H9 (cell line): Measurements from ENCODE around the gene SLC16A6. TPM values are rescaled to one million over a fixed set of nuclear protein-coding genes. Genes with fewer than 3 reads are reported as not detected.

ENCODE experiments used
- DNase-seq: peaks from one replicate; pipeline ENCODE4 v3.0.0-alpha.2; 2017
- H2AFZ ChIP-seq: one replicate; pipeline ENCODE4 v1.6.1; 2013; ENCODE audit warnings: mild to moderate bottlenecking, low read length, control low read depth, moderate library complexity
- H2AK5ac ChIP-seq: 2 replicates; pipeline ENCODE4 v1.6.1; 2013; ENCODE audit warnings: low read length, control low read depth, mixed read lengths; ENCODE audit not compliant: insufficient read length
- H2BK120ac ChIP-seq: one replicate; pipeline ENCODE4 v1.6.1; 2013; ENCODE audit warnings: low read depth, mild to moderate bottlenecking, low read length, control low read depth, inconsistent platforms; ENCODE audit not compliant: poor library complexity, severe bottlenecking
- H2BK12ac ChIP-seq: 2 replicates; pipeline ENCODE4 v1.6.1; 2013; ENCODE audit warnings: low read length, control low read depth, mixed read lengths, low read depth; ENCODE audit not compliant: insufficient read length
- H2BK15ac ChIP-seq: 2 replicates; pipeline ENCODE4 v1.6.1; 2013; ENCODE audit warnings: low read depth, low read length, control low read depth
- H2BK20ac ChIP-seq: one replicate; pipeline ENCODE4 v1.6.1; 2013; ENCODE audit warnings: low read depth, mild to moderate bottlenecking, low read length, control low read depth, inconsistent platforms; ENCODE audit not compliant: poor library complexity, severe bottlenecking
- H2BK5ac ChIP-seq: 2 replicates; pipeline ENCODE4 v1.6.1; 2013; ENCODE audit warnings: low read length, control low read depth, mixed read lengths; ENCODE audit not compliant: insufficient read length
- H3K14ac ChIP-seq: 2 replicates; pipeline ENCODE4 v1.6.1; 2013; ENCODE audit warnings: low read length, control low read depth; ENCODE audit not compliant: insufficient read depth
- H3K18ac ChIP-seq: 2 replicates; pipeline ENCODE4 v1.6.1; 2013; ENCODE audit warnings: low read depth, mild to moderate bottlenecking, mixed read lengths, low read length, control low read depth; ENCODE audit not compliant: insufficient read length
- H3K23ac ChIP-seq: 2 replicates; pipeline ENCODE4 v1.6.1; 2013; ENCODE audit warnings: low read length, control low read depth, mixed read lengths, low read depth; ENCODE audit not compliant: insufficient read length
- H3K23me2 ChIP-seq: 2 replicates; pipeline ENCODE4 v1.6.1; 2013; ENCODE audit warnings: low read depth, mild to moderate bottlenecking, mixed read lengths, low read length, control low read depth; ENCODE audit not compliant: insufficient read length, poor library complexity, severe bottlenecking
- H3K27ac ChIP-seq: 2 replicates; pipeline ENCODE4 v1.5.1; 2013; ENCODE audit warnings: low read length, control low read depth, mixed read lengths, low read depth; ENCODE audit not compliant: insufficient read length
- H3K27me3 ChIP-seq: 2 replicates; pipeline ENCODE4 v1.6.1; 2013; ENCODE audit warnings: low read length, control low read depth, inconsistent platforms; ENCODE audit not compliant: insufficient read depth
- H3K4ac ChIP-seq: 2 replicates; pipeline ENCODE4 v1.6.1; 2013; ENCODE audit warnings: low read depth, mild to moderate bottlenecking, control low read depth, inconsistent platforms, low read length, moderate library complexity
- H3K4me1 ChIP-seq: 2 replicates; pipeline ENCODE4 v1.6.1; 2013; ENCODE audit warnings: low read length, control low read depth, inconsistent platforms; ENCODE audit not compliant: insufficient read depth
- H3K4me2 ChIP-seq: 2 replicates; pipeline ENCODE4 v1.6.1; 2013; ENCODE audit warnings: low read length, control low read depth, mixed read lengths; ENCODE audit not compliant: insufficient read length, insufficient read depth
- H3K56ac ChIP-seq: 2 replicates; pipeline ENCODE4 v1.6.1; 2013; ENCODE audit warnings: low read depth, mild to moderate bottlenecking, mixed read lengths, low read length, control low read depth; ENCODE audit not compliant: insufficient read length
- H3K79me1 ChIP-seq: 2 replicates; pipeline ENCODE4 v1.6.1; 2013; ENCODE audit warnings: low read depth, mild to moderate bottlenecking, moderate library complexity, low read length, control low read depth, inconsistent platforms; ENCODE audit not compliant: insufficient read depth, poor library complexity, severe bottlenecking
- H3K79me2 ChIP-seq: 2 replicates; pipeline ENCODE4 v1.6.1; 2013; ENCODE audit warnings: low read length, control low read depth, inconsistent platforms; ENCODE audit not compliant: insufficient read depth
- H3K9ac ChIP-seq: 2 replicates; pipeline ENCODE4 v1.6.1; 2013; ENCODE audit warnings: low read length, control low read depth, mixed read lengths; ENCODE audit not compliant: insufficient read length; ENCODE audit errors: extremely low read depth
- H3K9me3 ChIP-seq: one replicate; pipeline ENCODE4 v1.6.1; 2013; ENCODE audit warnings: low read depth, low read length, inconsistent platforms; ENCODE audit not compliant: control insufficient read depth
- H3T11ph ChIP-seq: one replicate; pipeline ENCODE4 v1.6.1; 2013; ENCODE audit warnings: mild to moderate bottlenecking, low read length, control low read depth, inconsistent platforms
- H4K20me1 ChIP-seq: one replicate; pipeline ENCODE4 v1.6.1; 2013; ENCODE audit not compliant: control insufficient read depth, insufficient read length, insufficient read depth
- H4K5ac ChIP-seq: 2 replicates; pipeline ENCODE4 v1.6.1; 2013; ENCODE audit warnings: low read depth, mild to moderate bottlenecking, mixed read lengths, low read length, control low read depth; ENCODE audit not compliant: insufficient read length
- H4K8ac ChIP-seq: replicated peaks from 2 replicates; pipeline ENCODE4 v1.6.1; 2013; ENCODE audit warnings: low read length, control low read depth, mixed read lengths, low read depth; ENCODE audit not compliant: insufficient read length
- H4K91ac ChIP-seq: 2 replicates; pipeline ENCODE4 v1.6.1; 2013; ENCODE audit warnings: low read depth, mild to moderate bottlenecking, moderate library complexity, mixed read lengths, low read length, control low read depth; ENCODE audit not compliant: insufficient read length
- H3K27ac Mint-ChIP-seq, 3 experiments: 2 replicates in 2 of 3; 3 replicates in 1 of 3; pipeline ENCODE4 v1.8.0; 2020 to 2021; ENCODE audit warnings: mixed read lengths in 3 of 3, mild to moderate bottlenecking in 1 of 3, moderate library complexity in 1 of 3
- H3K27me3 Mint-ChIP-seq: 2 replicates; pipeline ENCODE4 v1.8.0; 2021; ENCODE audit warnings: low read depth, mild to moderate bottlenecking, moderate library complexity, mixed read lengths
- H3K36me3 Mint-ChIP-seq, 3 experiments: 2 replicates in 2 of 3; 3 replicates in 1 of 3; pipeline ENCODE4 v1.8.0; 2020 to 2021; ENCODE audit warnings: low read depth in 3 of 3, mixed read lengths in 3 of 3; ENCODE audit not compliant: insufficient read depth in 1 of 3
- H3K4me1 Mint-ChIP-seq, 2 experiments: 2 replicates each; pipeline ENCODE4 v1.8.0; 2020; ENCODE audit warnings: mixed read lengths in 2 of 2
- H3K4me3 Mint-ChIP-seq, 2 experiments: 2 replicates in 1 of 2; 3 replicates in 1 of 2; pipeline ENCODE4 v1.8.0; 2020 to 2021; ENCODE audit warnings: mild to moderate bottlenecking in 2 of 2, mixed read lengths in 2 of 2, moderate library complexity in 1 of 2
- H3K9me3 Mint-ChIP-seq, 2 experiments: 2 replicates in 1 of 2; 3 replicates in 1 of 2; pipeline ENCODE4 v1.8.0; 2020; ENCODE audit warnings: mild to moderate bottlenecking in 2 of 2, mixed read lengths in 2 of 2, moderate library complexity in 1 of 2
- WGBS: extraction: QIAGEN DNeasy Blood & Tissue Kit; methylation state at CpG from one replicate; pipeline ENCODE4 v1.1.7; 2013; ENCODE audit warnings: missing lambda C conversion rate, low lambda C conversion rate, mixed read lengths; ENCODE audit not compliant: insufficient read length; ENCODE audit errors: extremely low coverage; 5-methylcytosine and 5-hydroxymethylcytosine counted together
- total RNA-seq: library from RNA; stranded (reverse); gene quantifications from 2 replicates; pipeline ENCODE4 v1.2.1, GENCODE V29; 2021
- TF ChIP-seq, protein P1 (sequence below): fragments of 200-600 bp; sonication (generic); conservative IDR thresholded peaks from 3 replicates; pipeline ENCODE4 v1.8.0; 2021; ENCODE audit warnings: antibody characterized with exemption, mild to moderate bottlenecking

Gene SLC16A6
- total RNA-seq, 1 experiment from 2014 or later = 0.33 TPM

DNA sequence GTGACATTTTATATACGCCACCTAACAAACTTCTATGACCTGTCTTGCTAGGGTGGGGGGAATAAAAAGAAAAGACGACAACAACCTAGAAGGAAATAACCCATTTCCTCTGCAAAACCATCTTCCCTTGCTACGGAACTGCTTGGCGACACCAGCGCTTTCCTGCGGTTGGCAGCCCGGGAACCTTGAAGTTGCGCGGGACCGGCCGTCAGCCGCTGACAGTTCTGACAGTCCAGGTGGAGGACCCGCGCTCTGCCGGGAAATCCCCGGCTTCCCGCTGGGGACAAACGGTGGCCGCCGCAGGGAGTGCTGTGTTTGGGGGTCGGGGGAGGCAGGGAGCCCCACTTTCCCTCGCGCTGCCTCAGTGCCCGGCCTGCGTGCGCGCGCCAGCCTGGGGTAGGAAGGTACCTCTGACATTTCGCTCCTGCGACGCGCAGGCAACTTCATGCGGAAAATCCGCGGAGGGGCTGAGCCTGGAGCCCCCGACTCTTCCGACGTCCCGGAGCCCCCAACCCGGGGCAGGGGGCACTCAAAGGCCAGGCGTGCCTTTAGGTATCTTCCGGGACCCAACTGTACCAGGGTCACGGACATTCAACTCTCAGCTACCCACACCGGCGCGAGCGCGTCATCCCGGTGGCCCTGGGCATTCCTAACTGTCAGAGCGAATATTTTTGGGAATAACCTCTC, 516 bp downstream of the SLC16A6 start:
- Histone ChIP-seq H2BK20ac (no peak overlapping the region), H2BK5ac (no peak overlapping the region), H3K9me3 (no peaks in the 10 kb centered on the region), H3K18ac (no peak overlapping the region), H3K23me2 (peaks cover 19% of the 10 kb centered on the region), H3K4me1 (peaks cover 2% of the 10 kb centered on the region), H2BK15ac (no peak overlapping the region), H3T11ph (no peak overlapping the region), H3K23ac (no peak overlapping the region), H2BK120ac (no peak overlapping the region), H3K27ac (no peak overlapping the region), H3K4ac (no peak overlapping the region), H3K4me2 (peak overlapping the region; percentile 77), H3K14ac (no peak overlapping the region), H3K9ac (no peak overlapping the region), H3K27me3 (peaks cover 21% of the 10 kb centered on the region; the same call in 1 of the 2 replicates), H4K20me1 (no peaks in the 10 kb centered on the region), H4K5ac (no peak overlapping the region), H2AK5ac (no peak overlapping the region), H2AFZ (no peak overlapping the region), H4K91ac (no peak overlapping the region), H2BK12ac (no peak overlapping the region), H4K8ac (no peak overlapping the region), H3K56ac (no peak overlapping the region), H3K79me2 (no peaks in the 10 kb centered on the region), H3K79me1 (no peaks in the 10 kb centered on the region)
- Mint-ChIP-seq H3K4me3 (peak overlapping the region; percentile 66 to 90), H3K9me3 (no peaks in the 10 kb centered on the region; a peak in 1 of 5 replicates), H3K4me1 (peaks cover 51 to 54% of the 10 kb centered on the region in 2 experiments), H3K27me3 (peaks cover 71% of the 10 kb centered on the region), H3K36me3 (peaks cover 0 to 1% (median 0%) of the 10 kb centered on the region in 3 experiments; a peak in 1 of 7 replicates), H3K27ac (peak overlapping the region in 1 of 3 experiments; percentile 33; a peak in 1 of 7 replicates)
- WGBS = no CpG with 5 or more reads among the region's 50 CpGs
- peak; percentile 65 for DNase-seq
- TF ChIP-seq, protein P1, sequence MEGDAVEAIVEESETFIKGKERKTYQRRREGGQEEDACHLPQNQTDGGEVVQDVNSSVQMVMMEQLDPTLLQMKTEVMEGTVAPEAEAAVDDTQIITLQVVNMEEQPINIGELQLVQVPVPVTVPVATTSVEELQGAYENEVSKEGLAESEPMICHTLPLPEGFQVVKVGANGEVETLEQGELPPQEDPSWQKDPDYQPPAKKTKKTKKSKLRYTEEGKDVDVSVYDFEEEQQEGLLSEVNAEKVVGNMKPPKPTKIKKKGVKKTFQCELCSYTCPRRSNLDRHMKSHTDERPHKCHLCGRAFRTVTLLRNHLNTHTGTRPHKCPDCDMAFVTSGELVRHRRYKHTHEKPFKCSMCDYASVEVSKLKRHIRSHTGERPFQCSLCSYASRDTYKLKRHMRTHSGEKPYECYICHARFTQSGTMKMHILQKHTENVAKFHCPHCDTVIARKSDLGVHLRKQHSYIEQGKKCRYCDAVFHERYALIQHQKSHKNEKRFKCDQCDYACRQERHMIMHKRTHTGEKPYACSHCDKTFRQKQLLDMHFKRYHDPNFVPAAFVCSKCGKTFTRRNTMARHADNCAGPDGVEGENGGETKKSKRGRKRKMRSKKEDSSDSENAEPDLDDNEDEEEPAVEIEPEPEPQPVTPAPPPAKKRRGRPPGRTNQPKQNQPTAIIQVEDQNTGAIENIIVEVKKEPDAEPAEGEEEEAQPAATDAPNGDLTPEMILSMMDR = no peak
